NCI-H82 treated with DMSO at 0.1 percent for 48 hours (cell line): ENCODE data around the gene FCRL6.

Experiments used
- DNase-seq: peaks from one replicate; lab custom pipeline; 2025; ENCODE audit not compliant: unreplicated experiment; lab: John Stamatoyannopoulos, UW

Gene FCRL6

DNA sequence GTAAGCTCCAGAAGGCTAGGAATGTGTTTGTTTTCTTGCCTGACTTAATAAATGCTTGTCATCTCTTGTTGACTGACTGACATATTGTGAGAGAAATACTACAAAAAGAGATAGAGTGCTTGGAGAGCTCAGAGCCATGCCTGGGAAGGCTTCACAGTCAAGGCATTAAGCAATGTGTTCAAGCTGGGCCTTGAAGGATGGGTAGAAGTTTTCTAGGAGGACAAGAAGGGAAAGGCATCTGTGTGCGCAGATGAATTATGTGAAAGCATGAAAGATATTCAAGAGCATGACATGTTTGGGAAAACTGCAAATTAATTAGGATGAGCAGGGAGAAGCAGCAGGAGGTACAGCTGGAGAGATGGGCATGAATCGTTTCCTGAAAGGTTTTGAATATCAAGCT lies 30.1 kb downstream of the FCRL6 start:
- DNase-seq: no peak

GRCh38 chr1:159835356-159835755 lies 33.2 kb downstream of the FCRL6 start:
- no peak for DNase-seq

- DNase-seq: no peak
Measured at GRCh38 chr1:159835862-159836525, 33.8 kb downstream of the FCRL6 start.

DNA sequence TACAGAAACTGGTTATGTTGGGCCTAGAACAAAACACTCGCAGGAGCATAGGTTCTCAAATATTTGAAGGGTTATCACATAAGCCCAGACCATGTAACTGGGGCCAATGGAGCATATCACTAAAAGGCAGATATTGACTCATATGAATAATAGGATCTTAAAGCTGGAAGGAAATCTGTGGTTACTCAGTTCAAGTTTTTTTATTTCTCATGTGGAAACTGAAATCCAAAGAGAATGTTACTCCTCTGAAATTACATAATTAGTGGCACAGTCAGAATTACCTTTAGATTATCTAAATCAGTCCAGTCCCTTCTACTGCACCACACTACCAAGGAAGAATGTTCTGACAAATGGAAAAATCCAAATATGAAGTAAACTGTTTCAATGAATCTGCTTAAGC lies 36.6 kb downstream of the FCRL6 start:
- DNase-seq: no peak

DNA sequence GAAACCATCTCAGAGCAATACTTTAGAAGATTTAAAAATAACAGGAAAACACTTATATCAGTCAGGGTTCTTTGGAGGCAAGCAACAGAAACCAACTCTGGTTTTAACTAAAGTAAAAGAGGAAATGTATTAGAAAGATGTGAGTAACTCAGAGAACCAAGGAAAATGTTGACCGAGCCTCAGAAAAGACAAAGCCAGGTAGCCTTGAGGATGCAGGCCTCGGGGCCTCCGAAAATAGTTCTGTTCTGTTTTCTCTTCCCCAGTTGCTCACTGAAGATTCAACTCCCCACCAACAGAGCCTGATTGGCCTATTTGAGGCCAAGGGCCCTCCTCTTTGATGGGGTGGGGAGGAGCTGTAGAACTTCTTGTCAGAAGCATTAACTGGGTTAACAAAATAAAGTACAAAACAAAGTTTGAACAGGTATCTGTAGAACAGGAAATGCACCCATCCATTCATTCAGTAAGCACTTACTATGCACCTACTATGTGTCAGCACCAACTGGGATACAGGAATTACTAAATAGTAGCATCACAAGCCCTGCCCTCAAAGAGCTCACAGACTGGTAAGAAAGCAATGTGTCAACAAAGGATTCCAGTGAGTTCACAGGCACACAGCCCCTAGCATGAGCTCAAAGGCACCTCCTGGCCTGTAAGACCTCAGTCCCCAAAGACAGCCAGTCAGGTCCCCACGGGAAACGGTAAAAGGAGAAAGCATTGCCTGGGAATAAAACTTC lies 37.1 kb downstream of the FCRL6 start:
- DNase-seq: no peak

GRCh38 chr1:159841749-159842148 lies 39.6 kb downstream of the FCRL6 start:
- no peak for DNase-seq

DNA sequence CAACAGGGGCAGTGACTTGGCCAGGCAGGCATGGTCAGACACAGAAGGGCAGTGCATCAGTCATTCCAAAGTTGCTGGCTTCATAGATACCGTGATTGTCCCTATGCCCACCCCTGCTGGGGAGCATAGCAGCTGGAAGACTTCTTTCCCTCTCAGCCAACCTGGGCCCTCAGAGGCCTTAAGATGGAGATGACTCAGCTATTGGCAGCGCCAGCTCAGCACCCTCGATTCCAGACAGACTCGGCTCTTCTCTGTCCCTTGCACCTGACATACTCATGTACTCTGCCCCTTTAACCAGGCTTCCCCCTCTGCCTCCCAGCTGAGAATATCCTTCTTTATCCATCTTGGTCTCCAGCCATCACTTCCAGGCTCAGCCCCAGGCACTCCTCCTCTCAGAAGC lies 41.3 kb downstream of the FCRL6 start:
- DNase-seq: no peak

DNA sequence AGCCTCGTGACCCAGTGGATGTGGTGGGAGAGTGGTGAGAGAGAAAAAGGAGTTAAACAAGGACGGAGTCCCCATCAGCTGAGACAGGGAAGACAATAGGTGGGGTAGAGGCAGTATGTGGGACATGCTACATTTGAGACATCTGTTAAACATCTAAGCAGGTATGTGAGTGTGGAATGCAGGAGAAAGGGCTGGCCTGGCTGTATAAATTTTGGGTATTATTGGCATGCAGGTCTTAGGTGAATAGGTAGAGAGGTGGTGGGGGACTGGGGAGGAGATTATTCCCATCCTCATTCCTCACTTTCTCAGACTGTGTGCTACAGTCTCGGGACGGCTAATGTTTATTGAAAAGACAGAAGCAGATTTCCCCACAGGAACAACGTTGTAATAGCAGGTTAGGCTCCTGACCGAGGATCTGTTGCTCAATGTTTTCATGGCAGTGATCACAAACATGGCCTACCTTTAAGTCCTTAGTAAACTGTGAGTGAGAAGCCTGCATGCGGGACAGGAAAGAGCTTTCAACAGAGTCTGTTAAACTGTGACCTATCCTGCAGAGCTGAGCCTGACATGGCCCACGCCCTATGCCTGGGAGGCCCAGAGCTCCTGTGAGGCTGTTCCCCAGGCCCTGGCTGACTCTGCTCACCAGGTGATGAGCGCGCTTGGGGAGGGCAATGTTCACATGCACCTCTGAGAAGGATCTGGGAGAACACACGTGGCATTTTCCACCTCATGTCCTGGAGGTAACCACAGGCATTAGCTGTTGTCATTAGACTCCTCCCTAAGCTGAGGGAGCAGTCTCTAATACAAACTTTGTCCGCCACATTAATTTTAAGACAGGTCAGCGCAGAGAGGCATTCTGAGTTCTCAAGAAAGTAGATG lies 43.8 kb downstream of the FCRL6 start:
- DNase-seq: no peak

DNA sequence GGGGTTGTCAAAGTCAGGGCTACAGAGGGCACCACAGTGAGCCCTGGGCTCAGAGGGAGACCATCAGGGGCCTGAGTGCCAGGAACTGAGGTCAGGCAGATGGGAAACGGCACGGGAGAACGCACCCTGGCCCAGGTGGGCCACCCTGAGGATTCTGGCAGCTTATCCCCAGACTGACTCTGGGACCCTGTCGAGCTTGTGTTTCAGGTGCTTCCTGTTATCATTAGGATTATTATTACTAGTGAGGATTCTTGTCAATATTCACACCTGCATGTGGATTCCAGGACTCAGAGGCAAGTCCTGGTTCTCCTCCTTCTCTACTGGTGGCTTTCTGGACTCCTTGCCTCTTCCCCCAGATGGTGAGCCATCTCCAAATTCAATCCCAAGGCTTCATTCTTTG lies 45.1 kb downstream of the FCRL6 start:
- DNase-seq: no peak

- DNase-seq: no peak
Measured at GRCh38 chr1:159848326-159848725, 46.2 kb downstream of the FCRL6 start.

- no peak for DNase-seq
Measured at GRCh38 chr1:159849626-159850366, 47.6 kb downstream of the FCRL6 start.

- DNase-seq: no peak
Measured at GRCh38 chr1:159851407-159851806, 49.2 kb downstream of the FCRL6 start.

- no peak for DNase-seq
Measured at GRCh38 chr1:159853417-159854115, 51.4 kb downstream of the FCRL6 start.

DNA sequence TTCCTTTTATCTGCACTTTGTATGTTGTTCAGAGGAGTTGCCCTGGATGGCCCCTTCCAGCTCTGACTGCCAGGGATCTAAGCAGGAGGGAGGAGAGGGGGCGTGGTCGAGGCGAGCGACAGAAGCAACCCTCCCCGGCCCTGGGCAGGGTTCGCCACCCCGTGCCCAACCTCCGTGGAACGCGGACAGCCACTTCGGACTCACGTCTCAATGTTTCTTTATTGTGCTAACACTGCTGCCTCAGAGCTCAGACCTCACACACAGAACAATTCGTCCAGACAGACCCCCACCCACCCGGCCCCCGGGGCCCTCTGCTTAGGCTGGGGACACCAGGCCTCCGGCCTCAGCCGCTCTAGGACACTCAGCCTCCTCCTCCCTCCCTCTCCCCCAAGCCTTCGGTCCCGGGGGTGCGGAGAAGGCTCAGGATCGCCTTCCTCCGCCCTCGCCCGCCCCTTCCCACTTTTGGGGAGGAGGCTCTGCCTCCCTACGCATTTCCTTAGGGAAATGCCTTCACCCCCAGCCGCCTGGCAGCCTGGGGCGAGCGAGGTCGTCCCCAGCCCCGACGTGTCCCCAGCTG lies 52.0 kb downstream of the FCRL6 start:
- DNase-seq: peak; percentile 22

DNA sequence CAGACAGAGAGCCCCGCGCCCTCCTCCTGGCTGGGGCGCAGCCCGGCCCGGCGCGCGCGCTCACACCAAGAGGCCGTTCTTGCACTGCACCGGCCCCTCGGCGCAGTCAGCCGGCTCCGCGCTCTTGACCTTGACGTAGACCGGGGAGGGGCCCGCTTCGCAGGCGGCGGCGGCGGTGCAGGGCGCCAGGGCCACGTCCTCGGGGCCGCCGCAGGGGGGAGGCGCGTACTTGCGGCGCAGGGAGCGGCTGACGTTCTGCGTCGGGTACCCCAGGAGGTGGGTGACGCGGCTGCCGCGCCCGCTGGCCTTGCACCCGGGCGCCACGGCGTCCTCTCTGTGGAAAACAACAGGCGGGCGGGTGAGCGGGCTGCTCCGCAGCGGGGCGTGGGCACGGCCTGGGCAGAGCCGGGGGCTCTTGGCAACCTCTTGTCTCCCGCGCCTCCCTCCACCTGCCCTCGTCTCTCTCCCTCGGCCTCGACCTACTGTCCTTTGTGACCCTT lies 52.6 kb downstream of the FCRL6 start:
- DNase-seq: peak; percentile 25

DNA sequence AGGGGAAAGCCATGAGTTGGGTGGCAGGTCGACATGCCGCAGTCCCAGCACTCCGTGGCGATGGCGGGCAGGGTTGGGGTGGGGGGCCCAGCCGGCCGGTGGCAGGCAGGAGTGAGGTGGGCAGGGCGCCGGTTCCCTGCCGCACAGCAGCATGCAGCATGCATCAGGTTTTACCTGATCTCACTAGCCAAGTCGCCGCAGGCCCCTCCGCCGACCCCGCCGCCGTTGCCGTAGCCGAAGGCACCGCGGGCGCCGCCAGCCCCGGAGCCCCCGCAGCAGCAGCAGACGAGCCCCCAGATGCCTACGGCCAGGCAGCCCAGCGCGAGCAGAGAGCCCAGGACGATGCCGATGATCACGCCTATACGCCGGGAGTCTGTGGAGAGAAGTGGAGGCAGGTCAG lies 53.5 kb downstream of the FCRL6 start:
- no peak for DNase-seq

GRCh38 chr1:159856576-159856975 lies 54.4 kb downstream of the FCRL6 start:
- DNase-seq: no peak

- DNase-seq: no peak
Measured at GRCh38 chr1:159857889-159858288, 55.7 kb downstream of the FCRL6 start.

- DNase-seq: no peak
Measured at GRCh38 chr1:159859767-159860322, 57.7 kb downstream of the FCRL6 start.

- no peak for DNase-seq
Measured at GRCh38 chr1:159860456-159860855, 58.3 kb downstream of the FCRL6 start.
